H1 (cell line): ENCODE data around the gene CLEC16A. TPM values are rescaled to one million over a fixed set of nuclear protein-coding genes. Genes with fewer than 3 reads are reported as not detected.

Experiments
- polyA plus RNA-seq, 7 experiments: library from polyadenylated mRNA; depleted of rRNA in 3 of 7; stranded (reverse) in 5 of 7; unstranded in 2 of 7; fragments of >200 nt in 5 of 7; fragments of 200-250 nt in 2 of 7; gene quantifications; 1 replicate in 5 of 7; 2 replicates in 1 of 7; 4 replicates in 1 of 7; pipeline versions ENCODE4 v1.2.1 to v1.2.3, GENCODE V29; 2011 to 2013; ENCODE audit warnings: missing spikeins in 2 of 7, mixed read lengths in 2 of 7
- total RNA-seq: library from RNA; stranded (reverse); fragmentation: NEBNext Ultra II Directional; extraction: Animal tissue kit (Norgen Biotek cat#: 25700); gene quantifications from 2 replicates; pipeline ENCODE4 v1.2.1, GENCODE V29; 2021

CLEC16A gene
- total and polyA plus RNA-seq, 2 of the 8 experiments (the other 6 are each of a cell fraction or from before 2014, with no cell fraction given): 7.6 to 19.3 TPM

Other genes with a start within 250 kb of the CLEC16A start
- not detected in 2 replicates for gene TEKT5, start 249.6 kb upstream of the CLEC16A start, total RNA-seq
- gene TEKT5, start 249.6 kb upstream of the CLEC16A start, polyA plus RNA-seq (2011; rRNA removed): 0.24 and 0.95 TPM in 2 replicates
- 28.2 and 32.1 TPM in 2 replicates for gene NUBP1, start 200.7 kb upstream of the CLEC16A start, total RNA-seq
- gene NUBP1, start 200.7 kb upstream of the CLEC16A start, polyA plus RNA-seq (2011; rRNA removed): 29.1 and 32.2 TPM in 2 replicates
- 3.1 and 3.2 TPM in 2 replicates for gene TVP23A, start 125.8 kb upstream of the CLEC16A start, total RNA-seq
- 2.2 TPM in 2 replicates for gene TVP23A, start 125.8 kb upstream of the CLEC16A start, polyA plus RNA-seq (2011; rRNA removed)
- 0.06 and 0.07 TPM in 2 replicates for gene CIITA, start 67.4 kb upstream of the CLEC16A start, total RNA-seq
- gene CIITA, start 67.4 kb upstream of the CLEC16A start, polyA plus RNA-seq (2011; rRNA removed): 0.16 and 0.17 TPM in 2 replicates
- gene DEXI, start 2.1 kb upstream of the CLEC16A start, total RNA-seq: 33.3 and 39.5 TPM in 2 replicates
- 47.3 and 84.0 TPM in 2 replicates for gene DEXI, start 2.1 kb upstream of the CLEC16A start, polyA plus RNA-seq (2011; rRNA removed)